HepG2 (cell line): ENCODE measurements around the gene JAM2. TPM values are rescaled to one million over a fixed set of nuclear protein-coding genes. Genes with fewer than 3 reads are reported as not detected.

Source experiments
- GATA4 ChIP-seq: sonication (generic); IDR thresholded peaks from 2 replicates; pipeline ENCODE4 v1.6.1; 2016; ENCODE audit warnings: antibody characterized with exemption, low read depth, borderline replicate concordance
- TCF12 ChIP-seq, 2 experiments: fragments of 450-650 bp in 1 of 2; sonication (generic) in 1 of 2; formaldehyde crosslinking in 1 of 2; IDR thresholded peaks; 2 replicates each; pipeline versions ENCODE4 v1.6.1 to v1.8.0; 2017 to 2022; ENCODE audit warnings: antibody characterized with exemption in 1 of 2, mild to moderate bottlenecking in 1 of 2, missing genetic modification reagents in 1 of 2, moderate library complexity in 1 of 2
- YY1 ChIP-seq: IDR thresholded peaks from 2 replicates; pipeline ENCODE4 v1.6.1; 2011; ENCODE audit warnings: low read length, low read depth, moderate library complexity, mild to moderate bottlenecking; ENCODE audit not compliant: insufficient read depth, insufficient replicate concordance
- ZFP36L1 ChIP-seq: sonication (generic); formaldehyde crosslinking; IDR thresholded peaks from 2 replicates; pipeline ENCODE4 v1.8.0; 2022; ENCODE audit warnings: mild to moderate bottlenecking, missing genetic modification reagents, moderate library complexity
- polyA plus RNA-seq, 8 experiments: library from polyadenylated mRNA; depleted of rRNA in 3 of 8; stranded (reverse) in 7 of 8; unstranded in 1 of 8; fragments of >200 nt; fragmentation: Illumina TruSeq in 4 of 8; extraction: Trizol in 4 of 8; gene quantifications; 2 replicates each; pipeline versions ENCODE4 v1.2.1 to v1.2.3, GENCODE V29; 2011 to 2016; ENCODE audit warnings: low read depth in 4 of 8, missing spikeins in 1 of 8, mixed read lengths in 1 of 8; ENCODE audit not compliant: insufficient read depth in 1 of 8
- total RNA-seq, 5 experiments: library from RNA; depleted of rRNA; stranded (reverse); fragments of >200 nt; fragmentation: Illumina TruSeq; extraction: Trizol; gene quantifications; 2 replicates each; pipeline ENCODE4 v1.2.3, GENCODE V29; 2016; ENCODE audit warnings: low read depth in 1 of 5

Gene JAM2
- total and polyA plus RNA-seq, 2 of the 13 experiments (the other 11 are each of a cell fraction or from before 2014, with no cell fraction given): 0.07 TPM; not detected in 1

DNA sequence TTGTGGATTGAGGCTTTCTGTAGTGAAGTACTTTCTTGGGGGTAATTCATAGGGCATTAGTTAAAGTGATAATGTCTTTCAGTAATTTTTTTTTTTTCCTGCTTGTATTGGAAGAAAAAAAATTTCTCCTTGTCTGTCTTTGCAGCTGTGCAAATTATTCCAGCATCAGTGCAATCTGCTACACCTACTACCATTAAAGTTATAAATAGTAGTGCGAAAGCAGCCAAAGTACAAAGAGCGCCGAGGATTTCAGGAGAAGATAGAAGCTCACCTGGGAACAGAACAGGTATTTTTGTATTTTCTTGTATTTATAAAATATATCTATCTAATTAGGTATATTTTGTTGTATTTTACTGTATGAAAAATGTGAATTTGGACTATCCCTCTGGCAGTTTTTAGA is 125.0 kb downstream of the JAM2 start (continued):
- TF ChIP-seq ZFP36L1 (no peak), YY1 (no peak), TCF12 (IDR thresholded peaks at IDR 0.05) (no peak), TCF12 (CRISPR knock-in tag; IDR thresholded peaks at IDR 0.05) (no peak), GATA4 (no peak)

Other genes with a start within 250 kb of the JAM2 start
- gene MRPL39, start 31.8 kb upstream of the JAM2 start, total RNA-seq (2016; rRNA removed; fragmentation: Illumina TruSeq; extraction: Trizol): 91.2 and 141 TPM in 2 replicates
- gene MRPL39, start 31.8 kb upstream of the JAM2 start, polyA plus RNA-seq (2011; rRNA removed): 19.8 and 29.1 TPM in 2 replicates
- gene ATP5PF, start 95.6 kb downstream of the JAM2 start, total RNA-seq (2016; rRNA removed; fragmentation: Illumina TruSeq; extraction: Trizol): 131 and 196 TPM in 2 replicates
- gene ATP5PF, start 95.6 kb downstream of the JAM2 start, polyA plus RNA-seq (2011; rRNA removed): 116 and 157 TPM in 2 replicates
- gene GABPA, start 95.7 kb downstream of the JAM2 start, total RNA-seq (2016; rRNA removed; fragmentation: Illumina TruSeq; extraction: Trizol): 13.2 and 19.7 TPM in 2 replicates
- gene GABPA, start 95.7 kb downstream of the JAM2 start, polyA plus RNA-seq (2011; rRNA removed): 6.0 and 7.4 TPM in 2 replicates